Prostate gland (tissue), 2 donors: ENCODE measurements around the gene RAB40C.

Source experiments
- CTCF ChIP-seq, 4 experiments: fragments of 200-600 bp in 2 of 4; fragments of 450-650 bp in 2 of 4; sonication (generic) in 2 of 4; IDR thresholded peaks; 1 replicate in 3 of 4; 2 replicates in 1 of 4; pipeline ENCODE4 v1.5.1; 2016 to 2019; ENCODE audit warnings: antibody characterized with exemption in 4 of 4, mild to moderate bottlenecking in 2 of 4, moderate library complexity in 2 of 4
- POLR2A ChIP-seq: fragments of 450-650 bp; IDR thresholded peaks from one replicate; pipeline ENCODE4 v1.6.1; 2016; ENCODE audit warnings: antibody characterized with exemption, mild to moderate bottlenecking
- POLR2AphosphoS5 ChIP-seq: sonication (generic); formaldehyde crosslinking; IDR thresholded peaks from one replicate; pipeline ENCODE4 v1.6.1; 2017; ENCODE audit warnings: antibody characterized with exemption

GRCh38 chr16:572865-573650 is 16.8 kb upstream of the RAB40C start:
- TF ChIP-seq POLR2A: no peak
- TF ChIP-seq CTCF (IDR thresholded peaks at IDR 0.05): no peak
- no peak for TF ChIP-seq POLR2AphosphoS5
